Measurements from ENCODE around the gene GTF2IRD1.

GTF2IRD1 gene

DNA sequence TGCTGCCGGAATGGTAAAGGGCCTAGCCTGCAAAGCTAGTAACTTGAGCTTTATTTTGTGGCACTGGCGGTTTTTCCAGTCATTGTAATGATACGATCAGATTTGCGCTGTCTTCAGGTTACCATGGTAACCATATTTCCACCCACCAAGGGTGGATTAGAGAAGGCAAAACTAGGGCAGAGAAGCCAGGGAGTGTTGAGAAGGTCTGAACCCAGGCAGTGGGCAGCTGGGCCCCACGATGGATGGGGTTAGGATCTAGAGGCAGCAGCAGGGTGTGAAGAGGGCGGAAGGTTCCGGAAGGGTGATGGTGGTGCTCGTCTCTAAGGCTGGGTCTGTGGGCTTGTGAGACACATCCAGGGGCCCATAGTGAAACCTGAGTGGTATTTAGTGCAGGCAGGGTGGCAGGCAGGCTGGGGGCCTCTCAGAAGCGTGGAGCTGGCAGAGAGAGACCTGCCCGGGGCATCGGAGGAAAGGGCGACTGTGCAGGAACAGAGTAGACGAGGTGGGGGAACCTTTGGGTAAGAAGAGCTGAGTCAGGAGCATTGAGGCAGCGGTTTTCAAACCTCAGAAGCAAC lies 115.9 kb downstream of the GTF2IRD1 start:
- H3K4me3 ChIP-seq (replicated peaks; ENCODE audit: low read depth, low read length): no peak overlapping the region
- no peaks in the 10 kb centered on the region for H3K36me3 ChIP-seq (ENCODE audit: control insufficient read depth, insufficient read depth, low read length)
- H3K27me3 ChIP-seq (replicated peaks; ENCODE audit: control insufficient read depth, insufficient read depth, low read length): no peaks in the 10 kb centered on the region
- no peak for DNase-seq (ENCODE audit: extremely low read depth, insufficient read length)
- TF ChIP-seq, protein P1, sequence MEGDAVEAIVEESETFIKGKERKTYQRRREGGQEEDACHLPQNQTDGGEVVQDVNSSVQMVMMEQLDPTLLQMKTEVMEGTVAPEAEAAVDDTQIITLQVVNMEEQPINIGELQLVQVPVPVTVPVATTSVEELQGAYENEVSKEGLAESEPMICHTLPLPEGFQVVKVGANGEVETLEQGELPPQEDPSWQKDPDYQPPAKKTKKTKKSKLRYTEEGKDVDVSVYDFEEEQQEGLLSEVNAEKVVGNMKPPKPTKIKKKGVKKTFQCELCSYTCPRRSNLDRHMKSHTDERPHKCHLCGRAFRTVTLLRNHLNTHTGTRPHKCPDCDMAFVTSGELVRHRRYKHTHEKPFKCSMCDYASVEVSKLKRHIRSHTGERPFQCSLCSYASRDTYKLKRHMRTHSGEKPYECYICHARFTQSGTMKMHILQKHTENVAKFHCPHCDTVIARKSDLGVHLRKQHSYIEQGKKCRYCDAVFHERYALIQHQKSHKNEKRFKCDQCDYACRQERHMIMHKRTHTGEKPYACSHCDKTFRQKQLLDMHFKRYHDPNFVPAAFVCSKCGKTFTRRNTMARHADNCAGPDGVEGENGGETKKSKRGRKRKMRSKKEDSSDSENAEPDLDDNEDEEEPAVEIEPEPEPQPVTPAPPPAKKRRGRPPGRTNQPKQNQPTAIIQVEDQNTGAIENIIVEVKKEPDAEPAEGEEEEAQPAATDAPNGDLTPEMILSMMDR (IDR thresholded peaks at IDR 0.05; ENCODE audit: insufficient read depth, low read length, poor library complexity, severe bottlenecking): no peak

DNA sequence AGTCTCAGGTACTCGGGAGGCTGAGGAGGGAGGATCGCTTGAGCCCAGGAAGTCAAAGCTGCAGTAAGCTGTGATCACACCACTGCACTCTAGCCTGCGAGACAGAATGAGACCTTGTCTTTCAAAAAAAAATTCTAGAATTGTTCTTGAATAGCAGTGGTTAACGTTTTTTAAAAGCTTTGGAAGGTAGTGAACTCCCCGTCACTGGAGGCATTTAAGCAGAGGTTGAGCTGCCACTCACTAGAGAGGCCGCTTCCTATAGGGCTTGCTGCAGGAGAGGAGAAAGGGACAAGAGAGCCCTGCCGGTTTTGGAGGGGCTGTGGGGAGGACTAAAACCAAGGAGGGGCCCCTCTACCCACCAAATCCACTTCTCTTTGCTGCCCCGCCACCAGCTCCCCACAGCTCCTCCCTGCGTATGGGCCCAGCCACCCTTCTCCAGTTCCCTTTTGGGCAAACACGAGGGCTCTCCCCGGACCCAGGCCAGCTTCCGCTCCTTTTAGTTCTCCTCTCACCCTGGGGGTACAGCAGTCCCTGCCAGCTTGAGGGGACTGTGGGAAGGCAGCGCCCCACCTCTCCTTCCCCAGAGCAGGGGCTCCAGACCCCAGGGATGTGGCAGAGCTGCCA lies 116.9 kb downstream of the GTF2IRD1 start:
- Histone ChIP-seq H3K27me3 (replicated peaks; ENCODE audit: control insufficient read depth, insufficient read depth, low read length) (no peaks in the 10 kb centered on the region), H3K4me3 (replicated peaks; ENCODE audit: low read depth, low read length) (no peak overlapping the region), H3K36me3 (ENCODE audit: control insufficient read depth, insufficient read depth, low read length) (no peaks in the 10 kb centered on the region)
- TF ChIP-seq, protein P1 (IDR thresholded peaks at IDR 0.05; ENCODE audit: insufficient read depth, low read length, poor library complexity, severe bottlenecking): no peak
- no peak for DNase-seq (ENCODE audit: extremely low read depth, insufficient read length)

DNA sequence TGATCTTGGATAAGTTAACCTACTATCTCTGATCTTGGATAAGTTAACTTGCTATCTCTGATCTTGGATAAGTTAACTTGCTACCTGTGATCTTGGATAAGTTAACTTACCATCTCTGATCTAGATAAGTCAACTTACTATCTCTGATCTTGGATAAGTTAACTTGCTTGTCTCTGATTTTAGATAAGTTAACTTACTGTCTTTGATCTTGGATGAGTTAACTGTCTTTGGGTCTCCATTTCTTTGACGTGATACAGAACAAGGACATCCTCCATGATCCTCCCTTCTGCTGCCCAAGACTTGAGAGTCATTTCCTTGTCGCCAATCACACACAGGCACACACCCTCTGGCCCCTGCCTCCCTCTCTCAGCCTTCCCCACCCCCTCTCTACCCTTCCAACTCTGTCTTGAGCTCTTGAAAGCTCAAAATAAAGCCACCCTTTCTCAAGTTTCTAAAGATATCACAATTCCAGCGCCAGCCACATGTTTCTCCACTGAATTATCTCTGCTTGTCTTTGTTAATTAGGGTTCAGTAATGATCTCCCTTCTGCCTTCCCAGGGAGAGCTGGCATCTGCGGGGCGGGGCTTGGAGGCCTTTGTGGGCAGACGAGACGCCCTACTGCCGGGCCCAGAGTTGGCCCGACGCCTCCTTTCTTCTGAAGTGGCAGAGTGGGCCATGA lies 118.7 kb downstream of the GTF2IRD1 start:
- no peak for DNase-seq (ENCODE audit: extremely low read depth, insufficient read length)
- Histone ChIP-seq H3K4me3 (replicated peaks; ENCODE audit: low read depth, low read length) (no peak overlapping the region), H3K36me3 (ENCODE audit: control insufficient read depth, insufficient read depth, low read length) (no peaks in the 10 kb centered on the region), H3K27me3 (replicated peaks; ENCODE audit: control insufficient read depth, insufficient read depth, low read length) (no peaks in the 10 kb centered on the region)
- TF ChIP-seq, protein P1 (IDR thresholded peaks at IDR 0.05; ENCODE audit: insufficient read depth, low read length, poor library complexity, severe bottlenecking): no peak

DNA sequence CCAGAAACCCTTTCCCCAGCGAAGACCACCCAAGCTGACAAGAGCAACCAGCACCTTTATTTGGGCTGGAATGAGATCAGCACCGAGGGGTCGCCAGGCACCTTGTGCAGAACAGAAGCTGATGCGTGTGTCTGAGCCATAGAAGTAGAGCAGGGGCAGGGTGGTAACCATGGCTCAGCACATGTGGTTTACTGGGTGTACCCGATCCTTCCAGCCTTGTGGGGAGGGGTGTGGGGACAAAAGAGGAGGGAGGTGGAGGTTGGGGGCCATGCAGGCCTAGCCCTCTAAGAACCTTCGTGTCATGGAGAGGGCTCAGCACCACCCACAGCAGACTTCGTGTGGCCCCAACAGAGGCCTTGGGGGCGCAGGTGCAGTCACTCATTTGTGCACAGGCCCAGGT lies 119.8 kb downstream of the GTF2IRD1 start:
- no peak for DNase-seq (ENCODE audit: extremely low read depth, insufficient read length)
- no peak overlapping the region for H3K4me3 ChIP-seq (replicated peaks; ENCODE audit: low read depth, low read length)
- H3K36me3 ChIP-seq (ENCODE audit: control insufficient read depth, insufficient read depth, low read length): no peaks in the 10 kb centered on the region
- TF ChIP-seq, protein P1 (IDR thresholded peaks at IDR 0.05; ENCODE audit: insufficient read depth, low read length, poor library complexity, severe bottlenecking): no peak
- no peaks in the 10 kb centered on the region for H3K27me3 ChIP-seq (replicated peaks; ENCODE audit: control insufficient read depth, insufficient read depth, low read length)

DNA sequence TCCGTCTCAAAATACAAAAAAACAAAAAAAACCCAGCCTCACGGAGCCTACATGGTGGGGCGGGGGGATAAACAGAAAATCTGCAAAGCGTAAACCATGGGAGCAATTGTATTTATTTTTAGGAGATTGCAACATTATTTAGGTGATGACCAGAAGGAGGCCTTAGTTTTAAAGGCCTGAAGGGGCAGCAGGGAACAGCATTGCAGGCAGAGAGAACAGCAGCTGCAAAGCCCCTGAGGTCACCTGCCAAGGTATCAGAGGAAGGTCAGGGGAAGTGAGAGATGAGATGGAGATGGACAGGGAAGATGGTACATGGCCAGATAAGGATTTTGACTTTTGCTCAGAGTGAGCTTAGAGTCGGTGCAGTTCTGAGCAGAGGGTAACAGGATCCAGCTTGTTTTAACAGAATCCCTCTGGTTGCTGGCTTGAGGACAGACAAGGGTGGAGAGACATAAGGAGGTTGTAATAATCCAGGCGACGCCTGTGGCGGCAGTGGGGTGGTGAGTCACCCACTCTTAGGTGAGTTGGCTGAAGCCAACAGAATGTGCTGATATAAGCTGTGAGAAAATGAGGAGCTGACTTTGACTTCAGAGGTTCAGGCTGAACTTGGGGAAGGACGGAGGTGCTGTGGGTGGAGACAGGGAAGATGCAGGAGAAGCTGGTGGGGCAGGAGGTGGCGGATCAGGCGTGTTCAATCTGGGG lies 121.5 kb downstream of the GTF2IRD1 start:
- DNase-seq (ENCODE audit: extremely low read depth, insufficient read length): no peak
- H3K36me3 ChIP-seq (ENCODE audit: control insufficient read depth, insufficient read depth, low read length): no peaks in the 10 kb centered on the region
- H3K27me3 ChIP-seq (replicated peaks; ENCODE audit: control insufficient read depth, insufficient read depth, low read length): no peaks in the 10 kb centered on the region
- no peak overlapping the region for H3K4me3 ChIP-seq (replicated peaks; ENCODE audit: low read depth, low read length)
- TF ChIP-seq, protein P1 (IDR thresholded peaks at IDR 0.05; ENCODE audit: insufficient read depth, low read length, poor library complexity, severe bottlenecking): no peak
